ENCODE measurements around the gene CD63.
"Not testable (repeated sequence)": the region's sequence is repeated elsewhere in the genome, so short reads cannot be mapped to it uniquely, and the experiment has no call there.

The CD63 gene

DNA sequence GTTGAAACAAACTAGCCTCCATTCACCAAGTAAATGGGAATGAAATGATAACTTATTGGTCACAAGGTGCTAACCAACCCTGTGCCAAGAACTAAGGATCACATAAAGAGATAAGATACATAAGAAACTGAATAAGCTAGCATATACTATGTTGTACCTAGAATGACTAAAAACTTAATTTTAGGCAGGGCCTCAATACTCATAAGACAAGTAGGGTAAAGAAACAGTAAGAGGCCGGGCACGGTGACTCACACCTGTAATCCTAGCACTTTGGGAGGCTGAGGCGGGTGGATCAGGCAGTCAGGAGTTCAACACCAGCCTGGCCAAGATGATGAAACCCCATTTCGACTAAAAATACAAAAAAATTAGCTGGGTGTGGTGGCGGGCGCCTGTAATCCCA is 31.9 kb upstream of the CD63 start:
- H3K4me3 ChIP-seq (ENCODE audit: low read depth, low read length) = no peak overlapping the region
- TF ChIP-seq, protein P1, sequence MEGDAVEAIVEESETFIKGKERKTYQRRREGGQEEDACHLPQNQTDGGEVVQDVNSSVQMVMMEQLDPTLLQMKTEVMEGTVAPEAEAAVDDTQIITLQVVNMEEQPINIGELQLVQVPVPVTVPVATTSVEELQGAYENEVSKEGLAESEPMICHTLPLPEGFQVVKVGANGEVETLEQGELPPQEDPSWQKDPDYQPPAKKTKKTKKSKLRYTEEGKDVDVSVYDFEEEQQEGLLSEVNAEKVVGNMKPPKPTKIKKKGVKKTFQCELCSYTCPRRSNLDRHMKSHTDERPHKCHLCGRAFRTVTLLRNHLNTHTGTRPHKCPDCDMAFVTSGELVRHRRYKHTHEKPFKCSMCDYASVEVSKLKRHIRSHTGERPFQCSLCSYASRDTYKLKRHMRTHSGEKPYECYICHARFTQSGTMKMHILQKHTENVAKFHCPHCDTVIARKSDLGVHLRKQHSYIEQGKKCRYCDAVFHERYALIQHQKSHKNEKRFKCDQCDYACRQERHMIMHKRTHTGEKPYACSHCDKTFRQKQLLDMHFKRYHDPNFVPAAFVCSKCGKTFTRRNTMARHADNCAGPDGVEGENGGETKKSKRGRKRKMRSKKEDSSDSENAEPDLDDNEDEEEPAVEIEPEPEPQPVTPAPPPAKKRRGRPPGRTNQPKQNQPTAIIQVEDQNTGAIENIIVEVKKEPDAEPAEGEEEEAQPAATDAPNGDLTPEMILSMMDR (IDR thresholded peaks at IDR 0.05; ENCODE audit: control insufficient read depth, extremely low read depth, insufficient read depth) = no peak
- DNase-seq (ENCODE audit: low read depth) = no peak

DNA sequence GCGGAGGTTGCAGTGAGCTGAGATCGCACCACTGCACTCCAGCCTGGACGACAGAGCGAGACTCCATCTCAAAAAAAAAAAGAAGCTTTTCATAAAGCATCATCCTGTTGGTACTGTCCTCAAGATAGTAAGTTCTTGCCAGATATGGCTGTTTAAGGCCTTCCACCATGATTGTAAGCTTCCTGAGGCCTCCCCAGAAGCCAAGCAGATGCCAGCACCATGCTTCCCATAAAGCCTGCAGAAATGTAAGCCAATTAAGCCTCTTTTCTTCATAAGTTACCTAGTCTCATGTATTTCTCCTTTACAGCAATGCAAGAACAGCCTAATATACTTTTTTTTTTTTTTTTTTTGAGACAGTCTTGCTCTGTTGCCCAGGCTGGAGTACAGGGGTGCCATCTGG is 29.8 kb upstream of the CD63 start:
- not testable (repeated sequence) for DNase-seq (ENCODE audit: low read depth); H3K4me3 ChIP-seq (ENCODE audit: low read depth, low read length)

DNA sequence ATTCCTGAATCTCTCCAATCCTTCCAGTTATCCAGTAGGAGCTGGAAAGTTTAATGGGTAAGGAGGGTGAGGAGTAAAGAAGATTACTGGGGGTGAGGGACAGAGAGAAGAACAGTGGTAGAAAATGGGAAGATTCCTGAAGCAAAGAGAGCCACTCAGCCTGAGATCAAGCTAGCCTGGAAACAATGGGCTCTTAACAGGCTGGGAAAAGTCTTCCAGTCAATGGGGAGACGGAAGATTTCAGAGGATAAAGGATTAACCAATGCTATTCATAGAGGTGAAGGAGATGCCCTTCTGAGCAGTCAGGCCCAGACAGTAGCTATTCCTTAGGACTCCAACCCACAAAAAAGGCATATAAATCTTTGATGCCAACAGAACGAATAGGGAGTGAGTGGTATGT is 28.9 kb upstream of the CD63 start:
- TF ChIP-seq, protein P1 (IDR thresholded peaks at IDR 0.05; ENCODE audit: control insufficient read depth, extremely low read depth, insufficient read depth) = no peak
- DNase-seq (ENCODE audit: low read depth) = no peak
- H3K4me3 ChIP-seq (ENCODE audit: low read depth, low read length) = no peak overlapping the region

DNA sequence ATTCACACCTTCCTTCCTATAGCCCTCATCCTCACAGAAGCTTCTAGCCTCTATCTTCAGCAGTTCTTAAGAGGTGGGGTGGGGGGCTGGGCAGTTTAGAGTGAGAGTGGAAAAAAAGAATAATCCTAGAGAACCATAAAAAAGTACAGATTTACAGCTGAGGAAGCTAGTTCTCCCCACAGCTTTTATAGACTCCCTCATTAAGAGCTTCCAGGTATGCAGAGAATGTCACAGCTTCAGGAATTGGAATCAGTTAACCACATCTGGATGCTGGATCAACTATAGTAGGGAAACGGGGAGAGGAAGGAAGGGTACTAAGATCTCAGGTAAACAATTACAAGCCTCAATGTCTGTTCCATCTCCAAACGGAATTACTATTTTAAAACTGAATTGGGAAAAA is 26.4 kb upstream of the CD63 start:
- no peak for DNase-seq (ENCODE audit: low read depth)
- TF ChIP-seq, protein P1 (IDR thresholded peaks at IDR 0.05; ENCODE audit: control insufficient read depth, extremely low read depth, insufficient read depth) = no peak
- no peak overlapping the region for H3K4me3 ChIP-seq (ENCODE audit: low read depth, low read length)

- H3K4me3 ChIP-seq (ENCODE audit: low read depth, low read length) = no peak overlapping the region
- no peak for DNase-seq (ENCODE audit: low read depth)
- TF ChIP-seq, protein P1 (IDR thresholded peaks at IDR 0.05; ENCODE audit: control insufficient read depth, extremely low read depth, insufficient read depth) = no peak
Measured at GRCh38 chr12:55748230-55748993, 19.6 kb upstream of the CD63 start.

- TF ChIP-seq, protein P1 (IDR thresholded peaks at IDR 0.05; ENCODE audit: control insufficient read depth, extremely low read depth, insufficient read depth) = no peak
- DNase-seq (ENCODE audit: low read depth) = no peak
- no peak overlapping the region for H3K4me3 ChIP-seq (ENCODE audit: low read depth, low read length)
Measured at GRCh38 chr12:55746913-55747231, 18.1 kb upstream of the CD63 start.

DNA sequence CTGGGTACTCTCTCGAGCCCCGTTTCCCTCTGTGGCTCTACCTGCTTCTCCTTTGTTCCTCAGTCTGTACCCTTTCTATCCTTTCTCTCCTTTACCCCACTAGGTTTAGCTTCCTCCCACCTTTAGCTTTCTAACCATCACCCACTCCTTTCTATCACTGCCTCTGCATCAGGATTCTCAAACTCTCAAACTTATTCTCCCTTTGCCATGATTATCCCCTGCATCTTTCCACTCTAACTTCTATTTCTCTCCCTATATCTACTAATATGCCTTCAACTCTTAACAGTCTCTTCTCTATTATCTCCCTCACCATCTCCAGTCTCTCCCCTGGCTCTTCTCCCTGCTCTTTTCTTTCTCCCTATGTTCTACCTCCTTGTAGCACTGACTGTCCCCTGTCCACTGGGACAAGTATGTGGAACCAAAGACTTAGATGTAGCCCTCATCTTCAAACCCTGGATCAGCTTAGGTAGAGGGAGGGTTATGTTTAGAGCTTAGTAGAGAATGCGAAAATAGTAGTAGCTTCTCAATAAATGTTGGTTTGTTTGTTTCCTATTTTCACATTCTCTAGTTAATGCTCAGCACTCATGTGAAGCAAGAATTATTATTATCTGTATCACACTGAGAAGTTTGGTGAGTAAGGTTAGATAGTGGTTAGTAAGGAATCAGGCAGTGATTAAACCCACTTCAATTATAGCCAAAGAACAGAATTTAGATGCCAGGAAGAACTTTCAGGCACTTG is 17.5 kb upstream of the CD63 start:
- no peak overlapping the region for H3K4me3 ChIP-seq (ENCODE audit: low read depth, low read length)
- no peak for DNase-seq (ENCODE audit: low read depth)
- TF ChIP-seq, protein P1 (IDR thresholded peaks at IDR 0.05; ENCODE audit: control insufficient read depth, extremely low read depth, insufficient read depth) = no peak

Measured in LNCaP clone FGC (cell line).